Fibroblast of skin of right quadriceps (primary cell): ENCODE measurements around the gene SLC10A6.

Experiments used
- DNase-seq: peaks from one replicate; pipeline ENCODE4 v3.0.0-alpha.2; 2013

SLC10A6 gene

DNA sequence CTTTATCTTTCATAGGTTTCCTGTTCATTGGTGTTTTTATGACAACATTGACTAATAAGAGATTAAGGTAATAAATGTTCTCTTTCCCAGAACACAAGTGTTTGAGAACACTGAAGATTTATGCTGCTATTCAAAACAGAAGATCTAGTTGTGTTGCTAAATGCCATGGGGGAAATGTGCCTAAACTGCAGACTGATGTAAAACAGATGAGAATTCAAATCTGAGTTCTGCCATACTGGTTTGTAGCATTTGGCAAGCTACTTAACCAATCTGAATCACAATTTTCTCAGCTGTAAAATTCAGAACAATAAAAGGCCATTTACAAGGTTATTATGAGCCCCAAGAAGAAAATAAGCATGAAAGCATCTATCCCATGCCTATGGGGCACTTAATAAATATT, 2.3 kb downstream of the SLC10A6 start:
- DNase-seq = peak; percentile 39

DNA sequence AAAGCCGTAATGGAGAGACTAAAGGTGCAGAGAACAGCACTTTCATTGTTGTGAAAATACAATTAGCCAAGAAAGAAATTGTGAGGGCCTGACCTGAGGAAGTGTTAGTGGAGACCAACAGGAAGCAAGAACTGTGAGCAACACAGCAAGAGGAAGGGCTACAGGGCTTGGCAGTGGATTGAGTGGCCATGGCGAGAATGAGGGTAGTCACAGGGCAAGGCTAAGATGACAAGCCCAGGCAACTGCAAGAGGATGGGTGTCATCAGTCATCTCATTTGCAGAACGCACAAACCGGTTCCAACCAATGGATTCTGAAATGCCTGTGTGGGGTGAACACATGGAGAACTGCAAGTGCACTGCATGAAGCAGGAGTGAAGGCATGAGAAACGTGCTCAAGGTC, 3.6 kb downstream of the SLC10A6 start:
- DNase-seq = no peak

DNA sequence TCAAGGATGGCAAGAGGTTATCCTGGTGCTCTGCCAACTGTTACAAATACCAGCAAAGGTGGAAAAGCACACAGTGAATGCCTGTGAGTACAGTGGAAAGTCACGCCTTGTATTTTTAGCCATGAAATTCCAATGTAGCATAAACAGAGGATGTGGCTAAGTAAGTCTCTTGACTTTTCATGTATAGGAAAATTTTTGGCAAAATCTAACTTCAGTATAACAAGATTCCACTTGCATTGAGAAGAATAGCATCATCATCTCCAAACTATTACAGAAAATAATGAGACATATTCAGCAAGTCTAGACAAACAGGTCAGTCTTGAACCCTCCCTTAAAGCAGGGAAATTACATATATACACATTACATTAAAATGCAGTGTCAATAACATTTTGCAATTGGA, 7.9 kb downstream of the SLC10A6 start:
- no peak for DNase-seq

DNA sequence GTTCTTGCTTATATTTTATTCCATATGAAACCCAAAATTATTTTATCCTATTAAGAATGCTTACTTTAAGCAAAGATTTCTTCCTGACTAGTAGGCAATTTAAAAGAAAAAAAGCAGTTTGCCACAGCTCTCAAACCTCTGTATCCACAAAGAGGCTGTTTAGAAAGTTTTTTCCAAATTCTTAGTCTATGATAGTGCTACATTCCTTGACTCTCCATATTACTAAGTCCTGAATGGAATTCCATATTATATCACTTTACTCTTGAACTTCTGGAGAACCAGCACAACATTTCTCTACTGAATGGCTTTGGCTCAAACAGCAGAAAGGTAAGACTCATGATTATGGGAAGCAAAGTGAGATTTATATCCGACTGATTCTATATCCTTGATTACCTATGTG, 8.3 kb downstream of the SLC10A6 start:
- peak; percentile 25 for DNase-seq

DNA sequence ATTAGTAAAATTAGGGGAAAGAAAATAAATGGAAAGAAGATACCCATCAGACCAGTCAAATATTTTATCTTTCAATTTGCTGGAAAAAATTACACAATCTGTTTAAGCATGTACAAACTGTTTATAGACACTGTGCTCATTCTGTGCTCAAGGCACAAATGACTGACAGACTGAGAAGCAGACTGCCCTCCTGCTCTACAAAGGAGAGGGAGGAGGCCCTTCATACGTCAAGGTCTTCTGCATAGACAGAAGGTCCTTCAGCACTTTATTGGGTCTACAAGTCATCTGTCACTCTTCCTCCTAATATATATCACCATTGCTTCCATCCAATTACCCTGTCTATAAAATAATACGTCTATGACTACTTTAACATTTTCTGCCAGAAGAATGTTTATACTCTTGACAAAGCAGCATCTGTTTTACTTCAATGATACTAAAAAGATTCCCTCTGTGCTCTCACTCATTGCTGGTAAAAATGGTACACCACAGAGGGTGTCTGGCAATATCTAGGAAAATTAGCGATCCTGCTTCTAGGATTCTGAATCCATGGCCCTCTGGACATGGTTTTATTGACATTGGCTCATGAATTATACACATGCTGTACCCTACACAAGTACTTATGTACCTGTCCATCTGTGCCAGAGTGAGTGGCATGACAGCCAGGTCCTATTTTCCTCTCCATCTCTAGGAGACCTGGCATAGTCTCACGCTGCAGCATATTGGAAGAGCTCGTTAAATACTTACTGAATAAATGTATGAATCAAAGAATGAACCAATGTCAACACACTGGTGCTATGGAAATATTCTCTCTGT, 11.3 kb downstream of the SLC10A6 start:
- no peak for DNase-seq

DNA sequence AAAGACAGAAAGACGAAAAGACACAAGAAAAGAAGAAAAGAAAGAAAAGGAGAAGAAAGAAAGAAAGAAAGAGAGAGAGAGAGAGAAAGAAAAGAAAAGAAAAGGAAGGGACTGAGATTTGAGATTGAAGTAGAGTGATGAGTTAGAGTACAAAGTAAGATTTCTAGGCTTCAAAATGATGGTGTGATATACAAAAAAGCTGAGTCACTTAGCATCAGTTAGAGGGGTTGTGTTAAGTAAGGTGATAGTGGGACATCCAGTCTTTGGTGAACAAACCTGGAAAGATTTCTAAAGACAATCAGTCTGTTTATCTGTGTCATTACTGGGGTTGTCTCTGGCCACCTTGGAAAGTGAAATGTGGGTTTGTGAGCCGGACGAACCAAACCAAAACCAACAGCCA, 13.5 kb downstream of the SLC10A6 start:
- DNase-seq = no peak

DNA sequence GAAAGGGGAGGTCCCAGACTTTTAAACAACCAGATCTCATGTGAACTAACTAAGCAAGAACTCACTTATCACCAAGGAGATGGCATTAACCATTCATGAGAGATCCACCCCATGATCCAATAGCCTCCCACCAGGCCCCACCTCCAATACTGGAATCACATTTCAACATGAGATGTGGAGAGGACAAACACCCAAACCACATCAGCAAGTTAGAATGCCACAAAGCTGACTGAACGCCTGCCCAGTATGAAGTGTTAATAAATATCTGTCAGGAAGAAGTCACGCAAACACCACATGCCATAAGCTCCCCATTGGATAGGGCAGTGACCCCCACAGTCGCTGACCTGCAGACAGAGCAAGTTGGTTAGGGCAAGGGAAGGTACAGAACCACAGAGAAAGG, 14.3 kb downstream of the SLC10A6 start:
- DNase-seq = peak; percentile 82

DNA sequence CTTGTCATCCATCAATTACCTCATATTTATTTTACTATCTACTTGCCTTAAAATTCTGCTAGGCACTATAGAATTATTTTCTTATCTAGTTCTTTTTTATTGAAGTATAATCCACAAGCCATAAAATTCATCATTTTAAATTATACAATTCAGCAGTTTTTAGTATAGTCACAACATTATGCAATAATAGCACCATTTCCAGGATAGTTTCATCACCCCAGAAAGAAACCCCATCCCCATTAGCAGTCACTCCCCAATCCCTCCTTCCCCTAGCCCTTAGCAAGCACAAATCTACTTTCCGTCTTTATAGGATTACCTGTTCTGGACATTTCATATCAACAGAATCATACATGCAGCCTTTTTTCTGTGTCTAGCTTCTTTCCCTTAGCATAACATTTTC, 15.6 kb downstream of the SLC10A6 start:
- no peak for DNase-seq

DNA sequence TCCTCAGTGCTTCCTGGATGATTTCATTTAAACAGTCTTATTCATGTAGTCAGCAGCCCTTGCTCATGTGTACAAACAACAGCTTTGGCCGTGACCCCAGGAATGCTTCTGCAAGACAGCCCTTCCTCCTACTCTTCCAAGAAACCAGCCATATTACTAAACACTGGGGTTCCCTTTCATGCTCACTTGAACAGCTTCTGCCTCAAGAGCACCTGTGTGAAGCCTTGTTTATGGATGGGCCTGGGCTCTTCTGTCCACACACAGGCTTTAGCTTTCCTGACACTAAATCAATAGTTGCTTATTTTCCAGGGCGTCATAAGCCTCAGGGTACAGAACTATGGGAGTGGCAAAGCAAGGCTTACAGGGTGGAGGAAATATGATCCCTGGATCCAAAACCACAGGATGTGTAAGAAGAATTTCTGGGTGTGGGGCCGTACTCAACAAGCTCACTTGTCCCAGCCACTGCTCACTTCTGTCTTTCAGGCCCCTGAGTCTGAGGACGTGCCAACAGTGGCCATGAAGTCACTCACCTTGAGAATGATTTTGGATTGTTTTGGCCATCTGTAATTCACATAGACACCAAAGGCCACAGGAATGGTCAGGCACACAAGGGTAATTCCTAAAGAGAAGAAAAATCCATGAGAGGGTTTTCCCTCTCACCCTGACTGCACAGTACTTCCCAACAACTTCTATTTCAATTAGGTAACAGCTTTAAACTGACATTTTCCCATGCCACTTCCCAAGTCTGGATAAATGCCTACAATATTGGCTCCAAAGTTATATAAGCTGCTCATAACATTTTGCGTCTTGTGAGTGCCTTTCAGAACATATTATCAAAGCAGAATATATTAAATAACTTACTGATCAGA, 17.7 kb downstream of the SLC10A6 start:
- DNase-seq = peak; percentile 89

DNA sequence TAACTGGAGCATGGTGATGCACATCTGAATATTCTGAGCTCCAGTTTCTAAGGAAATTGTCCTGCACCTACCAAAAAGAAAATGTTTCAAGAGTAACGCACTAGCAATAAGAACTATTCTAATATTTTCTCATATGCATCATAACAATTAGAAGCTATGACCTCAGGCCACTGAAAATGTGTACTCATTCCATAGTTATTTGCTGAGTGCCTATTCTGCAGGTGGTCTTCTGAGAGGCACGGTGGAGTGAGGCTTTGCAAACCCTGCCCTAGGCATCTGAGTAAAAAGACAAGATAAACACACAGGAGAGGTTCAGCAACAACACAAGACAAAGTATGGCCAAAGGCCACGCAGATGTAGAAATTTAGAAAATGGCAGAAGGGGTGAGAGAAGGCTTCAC, 23.7 kb downstream of the SLC10A6 start:
- DNase-seq = peak; percentile 34

DNA sequence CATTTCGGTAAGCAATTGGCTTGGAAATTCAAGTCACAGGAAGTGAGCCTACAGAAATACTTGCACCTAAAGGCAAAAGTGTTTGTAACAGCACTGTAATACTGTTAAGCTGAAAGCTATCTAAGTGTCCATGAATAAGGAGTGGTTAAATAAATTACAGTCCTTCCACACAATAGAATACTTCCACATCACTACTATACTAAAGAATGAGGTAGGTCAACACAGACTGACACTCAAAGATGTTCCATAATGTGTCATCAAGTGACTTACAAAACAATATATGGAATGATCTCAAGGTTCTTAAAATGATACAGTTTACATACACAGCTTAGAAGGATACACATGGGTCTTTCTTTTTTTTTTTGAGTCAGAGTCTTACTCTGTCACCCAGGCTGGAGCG, 27.0 kb downstream of the SLC10A6 start:
- DNase-seq = peak; percentile 20

DNA sequence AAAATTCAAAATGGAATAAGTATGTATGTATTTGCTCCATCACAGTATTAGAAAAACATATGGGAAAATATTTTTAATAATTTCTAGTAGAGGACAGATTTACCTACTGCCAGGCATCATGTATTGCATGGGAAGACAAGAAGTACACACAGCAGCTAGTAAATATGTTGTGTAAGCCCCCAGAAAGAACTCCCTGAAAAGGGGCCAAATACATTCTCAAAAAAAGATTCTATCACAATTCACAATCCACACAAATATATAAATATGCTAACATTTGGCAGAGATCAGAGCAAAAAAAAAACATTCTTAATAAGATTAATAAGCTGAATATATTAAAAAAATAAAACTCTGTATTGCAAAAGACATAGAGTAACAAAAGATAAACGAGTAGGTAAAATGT, 28.0 kb downstream of the SLC10A6 start:
- no peak for DNase-seq

DNA sequence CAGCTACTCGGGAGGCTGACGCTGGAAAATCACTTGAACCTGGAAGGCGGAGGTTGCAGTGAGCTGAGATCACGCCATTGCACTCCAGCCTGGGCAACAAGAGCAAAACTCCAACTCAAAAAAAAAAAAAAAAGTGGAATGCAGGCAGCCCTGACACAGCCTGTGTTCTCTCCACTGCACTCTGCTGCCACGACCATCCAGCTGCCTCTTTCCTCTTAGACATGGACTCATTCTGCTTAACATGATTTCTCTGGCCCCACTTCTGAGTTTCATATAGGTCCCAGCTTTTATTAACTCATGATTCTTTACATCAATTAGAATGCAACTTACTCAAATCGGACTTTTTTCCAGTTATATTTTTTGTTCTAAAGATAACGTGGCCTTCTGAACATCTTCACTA, 29.6 kb downstream of the SLC10A6 start:
- no peak for DNase-seq

DNA sequence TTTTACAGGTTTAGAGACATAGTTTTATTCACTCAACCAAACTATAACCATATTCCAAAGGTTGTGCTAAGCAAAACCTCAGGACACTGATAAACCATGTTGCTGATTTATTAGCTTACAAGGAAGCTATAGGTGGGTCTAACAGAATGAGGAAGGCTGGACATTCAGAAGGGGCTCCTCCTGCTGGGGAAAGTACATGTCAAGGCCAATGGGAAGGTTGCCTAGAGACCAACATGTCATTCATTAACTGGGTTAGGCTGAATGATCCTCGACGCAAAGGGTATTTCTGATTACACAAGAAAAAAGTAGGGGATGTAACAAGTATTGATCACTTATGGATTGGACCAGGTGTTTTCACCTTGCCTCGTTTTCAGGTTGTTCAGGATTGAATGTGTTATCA, 30.3 kb downstream of the SLC10A6 start:
- no peak for DNase-seq

DNA sequence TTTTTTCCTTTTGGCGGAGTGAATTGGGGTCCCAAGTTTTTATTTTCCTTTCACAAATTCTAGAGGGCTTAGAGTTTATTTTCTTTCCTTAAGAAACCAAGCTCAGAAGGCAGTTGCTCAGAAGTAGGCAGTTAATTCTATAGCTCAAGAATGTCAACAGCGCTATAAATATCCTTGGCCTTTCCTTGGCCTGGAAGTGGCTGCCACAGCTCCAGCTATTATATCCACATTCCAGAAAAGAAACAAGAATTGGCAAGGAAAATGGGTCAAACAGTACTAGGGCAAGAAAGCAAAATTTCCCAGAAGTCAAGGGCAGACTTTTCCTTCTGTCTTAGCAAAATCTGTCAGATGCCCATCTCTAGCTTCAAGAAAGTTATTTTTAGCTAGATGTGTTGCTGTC, 31.0 kb downstream of the SLC10A6 start:
- DNase-seq = peak; percentile 84

DNA sequence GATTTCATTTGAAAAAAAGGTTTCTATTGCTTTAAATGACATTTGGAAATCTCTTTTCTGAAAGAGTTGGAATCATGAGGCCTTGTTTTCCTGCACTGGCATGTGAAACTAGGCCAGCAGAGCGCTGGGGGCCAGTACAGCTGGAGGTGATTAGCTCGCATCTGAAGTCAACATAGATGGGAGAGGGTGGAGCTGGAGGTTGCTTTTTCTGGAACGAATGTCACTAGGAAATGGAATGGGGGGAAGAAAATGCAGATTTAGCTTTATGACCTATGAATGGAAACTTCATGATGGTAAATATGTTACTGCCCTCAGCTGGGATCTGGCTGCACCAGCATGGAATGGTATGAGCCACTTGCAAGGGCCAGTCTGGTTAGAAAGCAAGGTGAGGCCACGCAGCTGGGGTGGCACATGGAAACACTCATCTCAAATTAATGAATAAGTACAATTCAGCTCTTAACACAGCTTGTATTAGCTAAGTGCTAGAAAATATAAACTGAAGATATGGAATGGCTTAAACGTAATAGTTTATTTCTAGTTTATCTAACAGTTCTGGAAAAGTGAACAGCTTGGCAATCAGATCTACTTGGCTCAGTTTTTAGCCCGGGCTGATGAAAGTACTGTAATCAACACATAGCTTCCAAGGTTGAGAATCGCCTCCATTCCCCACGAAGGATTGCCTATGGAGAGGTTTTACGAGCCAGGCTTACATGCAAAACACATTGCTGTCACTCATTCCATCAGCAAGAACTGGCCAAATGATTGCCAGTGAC, 32.5 kb downstream of the SLC10A6 start:
- peak; percentile 82 for DNase-seq

DNA sequence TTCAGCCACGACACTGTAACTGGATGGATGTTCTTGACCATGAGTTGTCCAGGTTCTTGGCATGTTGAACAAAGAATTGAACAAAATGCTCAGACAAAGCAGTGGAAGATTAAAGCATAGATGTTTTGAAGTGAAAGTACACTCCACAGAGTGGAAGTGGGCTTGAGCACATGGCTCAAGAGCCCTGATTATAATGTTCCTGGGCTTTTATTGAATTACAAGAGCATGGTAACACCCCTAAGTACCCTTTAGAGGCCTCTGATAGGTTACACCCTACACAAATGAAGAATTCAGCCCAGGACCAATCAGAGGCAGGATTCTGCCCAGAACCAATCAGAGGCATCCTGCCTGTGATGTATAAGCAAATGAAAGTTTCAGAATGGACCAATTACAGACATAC, 33.5 kb downstream of the SLC10A6 start:
- no peak for DNase-seq

DNA sequence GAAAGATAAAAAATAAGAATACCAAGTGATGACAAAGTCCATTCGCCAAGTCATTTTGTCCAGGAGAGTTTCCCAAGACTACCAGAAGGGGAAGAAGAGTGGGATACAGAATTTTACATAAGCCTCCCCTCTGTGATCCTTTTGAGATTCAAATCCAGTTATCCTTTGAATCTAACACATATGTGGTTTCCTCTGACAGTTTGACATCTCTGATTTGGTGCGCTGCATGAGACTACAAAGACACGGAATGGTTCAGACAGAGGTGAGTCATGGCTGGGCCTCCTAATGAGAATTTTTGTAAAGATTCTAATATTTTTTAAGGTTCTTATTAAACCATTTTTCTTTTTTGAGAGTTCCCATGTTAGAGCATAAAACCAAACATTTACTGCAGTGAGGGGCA, 38.3 kb downstream of the SLC10A6 start:
- no peak for DNase-seq

DNA sequence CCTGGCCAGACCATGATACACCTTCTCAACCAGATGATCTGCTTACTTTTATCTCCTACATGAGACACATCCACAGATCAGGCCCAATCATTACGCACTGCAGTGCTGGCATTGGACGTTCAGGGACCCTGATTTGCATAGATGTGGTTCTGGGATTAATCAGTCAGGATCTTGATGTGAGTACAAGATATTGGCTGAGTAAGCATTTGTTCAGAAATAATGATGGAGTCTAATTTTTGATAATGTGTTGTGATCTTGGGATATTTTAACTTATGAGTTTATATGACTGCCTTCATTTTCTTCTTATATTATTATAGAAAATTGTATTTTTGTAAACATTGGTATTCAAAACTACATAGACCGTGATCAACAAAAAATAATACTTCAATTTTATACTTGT, 39.4 kb downstream of the SLC10A6 start:
- no peak for DNase-seq

DNA sequence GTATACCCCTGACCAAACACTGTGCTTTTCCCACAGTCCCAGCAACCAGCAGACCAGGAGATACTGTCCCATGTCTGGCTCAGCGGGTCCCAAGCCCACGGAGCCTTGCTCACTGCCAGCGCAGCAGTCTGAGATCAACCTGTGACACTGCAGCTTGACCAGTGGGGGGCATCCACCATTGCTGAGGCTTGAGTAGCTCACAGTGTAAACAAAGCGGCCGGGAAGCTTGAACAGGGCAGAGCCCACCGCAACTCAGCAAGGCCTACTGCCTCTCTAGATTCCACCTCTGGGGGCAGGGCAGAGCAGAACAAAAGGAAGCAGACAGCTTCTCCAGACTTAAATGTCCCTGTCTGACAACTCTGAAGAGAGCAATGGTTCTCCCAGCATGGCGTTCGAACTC, 58.1 kb downstream of the SLC10A6 start:
- no peak for DNase-seq

DNA sequence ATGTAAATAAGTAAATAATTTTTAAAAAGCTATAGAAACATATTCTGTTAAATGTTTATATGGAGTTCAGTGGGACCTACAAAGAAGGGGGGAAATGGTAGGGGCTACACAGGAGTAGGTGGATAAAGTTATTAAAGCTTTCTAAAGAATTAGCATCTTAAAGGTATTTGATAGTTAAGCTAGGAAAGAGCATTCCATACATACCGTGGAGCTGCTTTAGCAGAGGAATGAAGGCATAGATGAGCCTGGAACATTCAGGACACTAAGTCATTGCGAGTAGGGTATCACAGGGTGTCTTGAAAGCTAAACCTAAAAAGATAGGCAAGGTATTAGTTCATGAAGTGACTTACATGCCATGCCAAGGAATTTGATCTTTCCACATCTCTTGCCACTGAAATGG, 60.4 kb downstream of the SLC10A6 start:
- DNase-seq = no peak

DNA sequence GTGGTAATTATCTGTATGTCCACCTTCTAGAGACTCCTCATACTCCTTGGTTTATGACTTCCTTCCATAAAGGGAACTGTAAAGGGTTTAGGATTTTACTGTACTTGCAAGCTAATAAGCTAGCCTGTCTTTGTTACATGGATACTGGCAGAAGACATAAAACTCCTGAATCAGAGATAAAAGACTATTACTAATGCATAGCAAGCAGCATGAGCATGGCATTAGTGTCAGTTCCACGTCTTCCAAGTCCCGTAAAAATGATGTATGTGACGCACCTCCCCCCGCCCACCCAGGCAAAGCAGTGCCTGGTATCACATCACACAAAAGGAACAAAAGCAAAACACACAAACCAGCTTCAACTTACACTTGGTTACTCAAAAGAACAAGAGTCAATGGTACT, 71.0 kb downstream of the SLC10A6 start:
- no peak for DNase-seq

DNA sequence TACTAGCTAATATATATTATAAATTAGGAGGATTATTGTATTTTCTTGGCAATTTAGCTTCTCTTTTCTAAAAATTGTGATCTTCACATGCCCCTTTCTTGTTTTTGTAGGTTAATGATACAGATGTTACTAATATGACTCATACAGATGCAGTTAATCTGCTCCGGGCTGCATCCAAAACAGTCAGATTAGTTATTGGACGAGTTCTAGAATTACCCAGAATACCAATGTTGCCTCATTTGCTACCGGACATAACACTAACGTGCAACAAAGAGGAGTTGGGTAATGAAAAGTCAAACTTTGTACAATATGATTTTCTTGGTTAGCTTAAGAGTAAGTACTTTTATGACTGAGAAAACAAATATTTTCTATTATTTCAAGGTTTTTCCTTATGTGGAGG, 74.1 kb downstream of the SLC10A6 start:
- no peak for DNase-seq
